Measurements from ENCODE around the gene STXBP6. TPM values are rescaled to one million over a fixed set of nuclear protein-coding genes. Genes with fewer than 3 reads are reported as not detected.
"Not testable (repeated sequence)": the region's sequence is repeated elsewhere in the genome, so short reads cannot be mapped to it uniquely, and the experiment has no call there.

The STXBP6 gene
- polyA plus RNA-seq, 1 donor from 2014 or later, result not detected

DNA sequence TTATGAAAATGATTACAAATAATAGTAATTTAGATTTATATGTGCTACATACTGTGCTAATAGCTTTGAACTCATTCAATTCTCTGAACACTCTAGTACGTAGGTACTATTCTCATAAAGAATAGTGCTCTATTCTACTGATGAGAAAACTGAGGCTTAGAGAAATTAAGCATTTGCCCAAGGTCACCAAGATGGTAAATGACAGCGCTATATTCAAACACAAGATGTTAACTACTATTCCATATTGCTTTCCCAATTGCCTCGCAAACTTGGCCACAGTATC is 233.1 kb downstream of the STXBP6 start:
- Mint-ChIP-seq H3K36me3 (peaks cover 2% of the 10 kb centered on the region), H3K27me3 (peaks cover 9% of the 10 kb centered on the region), H3K27ac (no peak overlapping the region), H3K9me3 (no peaks in the 10 kb centered on the region), H3K4me1 (no peaks in the 10 kb centered on the region), H3K4me3 (no peak overlapping the region)

DNA sequence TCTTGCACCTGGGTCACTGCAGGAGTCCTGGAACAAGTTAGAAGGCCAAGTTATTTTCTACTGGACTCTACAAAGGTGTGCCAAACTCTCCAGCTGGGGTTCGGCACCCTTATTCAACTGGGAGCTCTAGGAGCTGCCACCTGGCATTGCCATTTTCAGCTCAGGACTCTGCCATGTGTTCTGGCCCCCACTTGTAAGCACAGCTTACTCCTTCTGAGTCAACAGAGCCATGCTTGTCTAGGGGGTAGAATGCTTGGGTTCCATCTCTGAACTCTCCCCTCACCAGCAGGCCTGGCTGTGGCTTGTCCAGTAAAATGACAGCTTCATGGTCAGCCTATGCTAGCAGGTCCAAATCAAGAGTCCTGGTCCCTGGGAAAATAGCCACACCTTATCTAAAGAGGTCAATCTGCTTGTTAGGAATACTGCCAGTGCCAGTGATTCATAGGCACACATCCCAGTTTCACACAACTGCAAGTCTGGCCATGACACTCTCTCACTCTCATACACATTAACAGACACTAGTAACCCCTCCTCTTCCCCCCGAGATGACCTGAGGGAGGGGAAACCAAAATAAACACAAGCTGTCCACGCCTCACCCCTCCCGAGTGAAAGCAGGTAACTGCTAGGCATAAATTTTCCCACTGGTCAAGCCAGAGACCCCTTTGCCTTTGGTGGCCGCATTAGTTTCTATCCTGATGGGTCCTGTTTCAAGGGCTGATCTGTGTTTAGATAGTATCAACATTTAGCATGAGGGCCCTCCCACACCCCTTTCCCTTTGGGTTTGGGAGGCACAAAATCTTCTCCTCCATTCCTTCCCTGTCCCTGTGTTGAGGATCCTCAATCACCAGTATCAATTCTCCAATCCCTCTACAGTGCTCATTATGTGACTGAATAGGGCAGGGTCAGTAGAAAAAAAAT is 233.7 kb downstream of the STXBP6 start:
- peaks cover 2% of the 10 kb centered on the region for H3K36me3 Mint-ChIP-seq
- no peaks in the 10 kb centered on the region for H3K4me1 Mint-ChIP-seq
- H3K27me3 Mint-ChIP-seq, result peaks cover 8% of the 10 kb centered on the region
- H3K9me3 Mint-ChIP-seq, result no peaks in the 10 kb centered on the region
- no peak overlapping the region for H3K4me3 Mint-ChIP-seq
- no peak overlapping the region for H3K27ac Mint-ChIP-seq

DNA sequence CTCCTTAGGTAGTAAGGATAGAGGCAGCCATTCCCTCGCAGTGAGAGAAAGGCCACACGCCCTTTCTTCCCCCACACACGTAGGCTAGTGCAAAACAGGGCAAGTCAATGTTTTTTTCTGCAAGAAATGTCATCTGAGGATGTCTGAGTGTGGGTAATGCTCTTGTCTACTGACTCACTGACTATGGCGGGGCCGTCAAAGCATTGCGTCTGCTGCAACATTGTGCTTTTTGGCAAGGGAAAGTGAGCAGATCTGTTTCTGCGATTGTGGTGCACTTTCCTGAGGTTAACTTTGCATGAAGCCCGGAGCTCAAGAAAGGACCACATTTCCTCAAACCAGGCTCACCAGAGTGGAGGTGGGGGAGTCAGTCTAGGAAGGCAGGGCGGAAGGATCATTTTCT is 234.4 kb downstream of the STXBP6 start:
- H3K9me3 Mint-ChIP-seq, result no peaks in the 10 kb centered on the region
- H3K27ac Mint-ChIP-seq, result no peak overlapping the region
- peaks cover 8% of the 10 kb centered on the region for H3K27me3 Mint-ChIP-seq

DNA sequence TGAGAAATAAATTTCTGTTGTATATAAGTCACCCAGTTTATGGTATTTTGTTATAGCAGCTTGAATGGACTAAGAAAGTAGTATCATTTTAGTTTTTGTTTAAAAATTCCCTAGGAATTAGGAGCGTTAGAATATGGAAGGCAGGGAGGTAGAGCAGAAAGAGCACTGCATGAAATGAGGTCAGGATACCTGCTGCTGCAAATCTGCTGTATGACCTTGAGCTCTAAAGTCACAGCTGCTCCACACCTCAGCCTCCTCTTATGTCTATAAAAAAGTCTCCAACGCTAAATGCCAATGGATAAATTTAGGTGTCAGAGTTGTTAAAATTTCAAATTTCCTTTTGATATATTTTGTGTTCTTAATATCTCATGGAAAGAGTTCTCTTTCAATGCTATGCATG is 235.0 kb downstream of the STXBP6 start:
- peaks cover 8% of the 10 kb centered on the region for H3K27me3 Mint-ChIP-seq

More for the DNA sequence above, 234.4 kb downstream of the STXBP6 start:
- Mint-ChIP-seq H3K4me1 (no peaks in the 10 kb centered on the region), H3K36me3 (peaks cover 2% of the 10 kb centered on the region), H3K4me3 (no peak overlapping the region)

DNA sequence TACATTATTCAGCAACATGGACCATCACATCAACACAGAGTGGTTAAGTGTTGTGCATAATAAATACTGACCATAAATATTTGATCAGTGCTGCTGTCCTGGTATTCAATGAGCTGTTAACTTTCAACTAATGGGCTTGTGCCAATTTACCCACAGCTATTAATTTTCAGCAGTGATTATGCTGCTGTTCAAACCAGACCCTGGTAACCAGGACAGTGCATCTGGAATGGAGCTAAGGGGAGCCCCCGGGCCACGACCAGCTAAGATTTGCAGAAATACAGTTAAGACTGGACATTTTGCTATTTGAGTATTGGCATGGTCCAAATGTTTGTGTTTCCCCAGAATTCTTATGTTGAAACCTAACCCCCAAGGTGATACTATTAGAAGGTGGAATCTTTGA is 235.6 kb downstream of the STXBP6 start:
- Mint-ChIP-seq H3K4me1 (no peaks in the 10 kb centered on the region), H3K9me3 (no peaks in the 10 kb centered on the region), H3K36me3 (no peaks in the 10 kb centered on the region), H3K27ac (no peak overlapping the region), H3K27me3 (peaks cover 8% of the 10 kb centered on the region), H3K4me3 (no peak overlapping the region)

More for the DNA sequence above, 235.0 kb downstream of the STXBP6 start:
- Mint-ChIP-seq H3K4me3 (no peak overlapping the region), H3K4me1 (no peaks in the 10 kb centered on the region), H3K27ac (no peak overlapping the region), H3K36me3 (peaks cover 2% of the 10 kb centered on the region), H3K9me3 (no peaks in the 10 kb centered on the region)

DNA sequence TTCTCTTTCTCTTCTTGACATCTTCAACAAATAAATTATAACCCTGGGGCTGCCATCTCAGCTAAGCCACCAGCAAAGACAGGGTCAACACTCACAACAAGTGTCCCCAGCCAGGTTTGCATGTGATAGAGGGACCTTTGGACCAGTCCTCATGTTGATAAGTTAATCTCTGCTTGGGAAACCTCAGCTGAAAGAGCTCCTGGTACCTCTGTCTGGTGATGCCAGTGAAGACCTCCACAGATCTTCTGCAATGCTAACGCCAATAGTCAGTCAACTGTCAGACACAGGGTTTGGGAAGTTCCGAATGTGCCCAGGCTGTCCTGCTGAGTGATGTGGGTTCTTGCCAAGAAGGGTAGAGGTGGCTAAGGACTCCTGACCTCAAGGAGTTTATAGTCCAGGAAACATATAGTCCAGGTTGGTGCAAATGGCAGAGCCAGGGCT is 236.1 kb downstream of the STXBP6 start:
- Mint-ChIP-seq H3K4me1 (peaks cover 0 to 2% (median 0%) of the 10 kb centered on the region in 3 donors), H3K27me3 (peaks cover 6% of the 10 kb centered on the region), H3K36me3 (no peaks in the 10 kb centered on the region), H3K9me3 (no peaks in the 10 kb centered on the region), H3K4me3 (no peak overlapping the region), H3K27ac (no peak overlapping the region)

DNA sequence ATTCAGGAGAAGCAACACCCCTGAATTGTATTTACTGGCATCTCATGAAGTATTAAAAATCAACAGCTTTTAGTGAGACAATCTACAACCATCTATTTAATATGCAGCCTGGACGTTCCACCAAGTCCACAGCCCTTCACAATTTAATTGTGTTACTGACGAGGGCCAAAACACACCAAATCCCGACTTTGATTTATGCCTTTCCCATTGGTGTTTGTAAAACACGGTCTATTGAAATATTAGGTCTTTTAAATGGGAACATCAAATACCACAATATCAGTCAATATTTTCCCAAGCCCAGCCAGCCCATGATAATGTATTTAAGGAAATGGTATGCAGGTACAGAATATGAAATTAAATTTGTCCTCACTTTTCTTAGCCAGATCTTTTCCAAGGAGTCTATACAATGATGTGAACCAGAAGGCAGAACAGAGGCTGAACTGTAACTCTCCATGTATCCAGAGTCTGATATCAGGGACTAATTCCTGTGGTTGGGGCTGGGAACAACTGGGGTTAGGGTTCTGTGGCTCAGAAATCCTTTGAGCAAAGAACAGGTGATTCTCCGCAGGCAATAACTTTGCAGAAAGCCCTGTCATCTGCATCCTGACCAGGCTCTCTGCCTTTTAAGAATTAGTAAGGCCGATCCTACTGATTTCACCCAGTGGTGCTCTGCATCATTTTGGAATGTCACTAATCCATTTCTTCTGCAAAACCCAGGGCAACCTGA is 236.7 kb downstream of the STXBP6 start:
- peaks cover 0 to 2% (median 0%) of the 10 kb centered on the region in 3 donors for H3K4me1 Mint-ChIP-seq
- H3K4me3 Mint-ChIP-seq, result no peak overlapping the region
- no peaks in the 10 kb centered on the region for H3K36me3 Mint-ChIP-seq
- H3K9me3 Mint-ChIP-seq, result no peaks in the 10 kb centered on the region
- peaks cover 6% of the 10 kb centered on the region for H3K27me3 Mint-ChIP-seq
- no peak overlapping the region for H3K27ac Mint-ChIP-seq

DNA sequence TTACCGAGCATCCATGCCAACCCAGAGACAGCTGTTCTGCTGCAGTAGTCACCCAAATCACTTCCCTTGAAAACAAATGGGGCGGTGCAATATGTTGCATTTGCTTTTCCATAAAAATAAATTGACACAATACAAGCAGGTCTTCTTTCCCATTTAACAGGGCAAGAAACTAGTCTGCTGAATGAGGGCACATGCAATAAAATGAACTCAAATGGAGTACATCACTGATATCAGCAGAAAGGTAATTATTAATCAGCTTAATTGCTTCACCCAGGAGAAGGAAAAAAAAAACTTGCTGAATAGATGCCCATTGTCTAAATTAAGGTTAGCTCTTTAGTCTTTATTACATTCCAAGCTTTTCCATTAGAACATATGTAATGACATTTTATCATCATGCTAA is 240.8 kb downstream of the STXBP6 start:
- Mint-ChIP-seq H3K36me3 (peaks cover 3% of the 10 kb centered on the region), H3K27me3 (peaks cover 10% of the 10 kb centered on the region), H3K4me3 (no peak overlapping the region), H3K4me1 (peaks cover 0 to 2% (median 0%) of the 10 kb centered on the region in 3 donors), H3K9me3 (peaks cover 0 to 3% (median 0%) of the 10 kb centered on the region in 3 donors), H3K27ac (no peak overlapping the region)

DNA sequence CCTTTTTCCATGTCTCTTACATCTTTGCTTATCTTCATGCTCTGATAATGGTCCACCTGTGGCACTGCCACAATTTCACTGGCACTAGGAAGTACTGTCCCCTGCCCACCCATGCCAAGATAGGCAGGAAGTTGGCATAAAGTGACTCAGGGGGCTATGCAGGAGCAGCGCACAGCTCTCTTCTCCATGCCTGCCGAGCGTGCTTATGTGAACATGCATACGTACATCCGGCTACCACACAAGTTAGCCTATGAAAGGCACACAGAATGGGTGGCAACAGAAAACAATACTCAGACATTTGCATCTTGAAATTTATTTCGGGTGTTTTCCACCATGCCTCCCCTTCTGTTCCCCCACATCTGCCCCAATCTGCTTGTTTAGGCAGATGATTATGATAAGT is 241.5 kb downstream of the STXBP6 start:
- Mint-ChIP-seq H3K27me3 (peaks cover 5% of the 10 kb centered on the region), H3K27ac (no peak overlapping the region)

DNA sequence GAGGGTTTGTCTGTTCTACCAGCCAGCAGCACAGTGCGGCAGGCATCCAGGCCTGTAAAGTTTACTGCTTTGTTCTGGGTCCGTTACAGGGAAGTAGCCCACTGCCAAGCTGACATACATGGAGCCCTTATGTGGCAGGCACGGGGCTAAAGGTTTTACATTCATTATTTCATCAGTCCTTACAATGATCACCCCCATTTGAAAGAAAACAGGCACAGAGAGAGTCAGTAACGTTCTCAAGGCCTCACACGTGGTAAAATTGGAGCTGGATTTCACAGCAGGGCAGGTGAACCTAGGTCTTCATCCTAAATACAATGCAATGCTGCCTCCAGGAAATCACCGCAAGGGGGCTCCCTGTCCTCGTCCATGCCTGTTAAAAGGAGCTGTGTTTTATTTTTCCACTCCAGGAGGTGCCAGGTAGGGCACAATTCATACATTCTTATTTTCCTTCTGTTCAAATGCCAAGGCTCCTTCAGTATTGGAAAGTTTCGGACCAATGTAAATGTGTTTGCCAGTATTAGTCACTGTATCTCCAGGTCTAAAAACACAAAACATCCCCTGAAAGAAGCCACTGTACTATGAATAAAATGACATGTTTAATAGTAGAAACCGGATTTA is 243.8 kb downstream of the STXBP6 start:
- peaks cover 0 to 2% (median 0%) of the 10 kb centered on the region in 3 donors for H3K4me1 Mint-ChIP-seq
- peaks cover 0 to 3% (median 0%) of the 10 kb centered on the region in 3 donors for H3K9me3 Mint-ChIP-seq
- peaks cover 6% of the 10 kb centered on the region for H3K36me3 Mint-ChIP-seq
- no peak overlapping the region for H3K4me3 Mint-ChIP-seq
- no peak overlapping the region for H3K27ac Mint-ChIP-seq
- peaks cover 5% of the 10 kb centered on the region for H3K27me3 Mint-ChIP-seq

More for the DNA sequence above, 241.5 kb downstream of the STXBP6 start:
- peaks cover 0 to 2% (median 0%) of the 10 kb centered on the region in 3 donors for H3K4me1 Mint-ChIP-seq
- no peak overlapping the region for H3K4me3 Mint-ChIP-seq
- peaks cover 3% of the 10 kb centered on the region for H3K36me3 Mint-ChIP-seq
- H3K9me3 Mint-ChIP-seq, result peaks cover 0 to 3% (median 0%) of the 10 kb centered on the region in 3 donors

DNA sequence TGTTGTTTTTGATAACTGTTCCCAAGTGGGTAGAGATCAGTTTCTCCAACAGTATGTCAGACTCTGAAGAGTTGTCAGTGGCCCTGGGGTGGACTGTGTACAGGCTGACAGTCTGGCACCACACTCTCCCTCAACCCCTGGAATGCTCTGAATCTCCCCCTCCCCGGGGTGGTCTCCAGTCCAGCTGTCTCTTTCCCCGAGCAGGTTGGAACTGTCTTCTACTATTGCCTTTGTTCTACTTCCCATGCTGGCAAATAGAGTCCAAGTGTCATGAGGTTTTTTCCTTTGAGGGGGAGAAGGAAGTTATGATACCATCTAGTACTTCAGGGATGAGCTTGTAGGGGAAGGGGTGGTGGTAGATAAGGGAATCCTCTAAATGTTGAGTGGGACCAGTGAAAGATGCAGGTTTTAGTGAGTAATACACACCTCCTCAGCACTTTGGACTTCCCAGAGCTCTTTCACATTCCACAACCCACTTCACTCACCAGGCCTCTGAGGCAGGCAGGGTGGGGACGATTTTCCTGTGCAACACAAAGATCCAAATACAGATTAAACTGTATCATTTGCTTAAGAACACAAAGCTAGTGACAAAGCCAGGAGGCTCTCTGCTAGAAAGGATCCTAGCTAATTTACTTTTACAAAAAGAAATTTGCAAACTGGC is 245.3 kb downstream of the STXBP6 start:
- peaks cover 0 to 3% (median 0%) of the 10 kb centered on the region in 3 donors for H3K9me3 Mint-ChIP-seq
- H3K36me3 Mint-ChIP-seq, result peaks cover 6% of the 10 kb centered on the region
- peaks cover 0 to 2% (median 0%) of the 10 kb centered on the region in 3 donors for H3K4me1 Mint-ChIP-seq
- H3K27ac Mint-ChIP-seq, result no peak overlapping the region
- peaks cover 5% of the 10 kb centered on the region for H3K27me3 Mint-ChIP-seq
- no peak overlapping the region for H3K4me3 Mint-ChIP-seq

DNA sequence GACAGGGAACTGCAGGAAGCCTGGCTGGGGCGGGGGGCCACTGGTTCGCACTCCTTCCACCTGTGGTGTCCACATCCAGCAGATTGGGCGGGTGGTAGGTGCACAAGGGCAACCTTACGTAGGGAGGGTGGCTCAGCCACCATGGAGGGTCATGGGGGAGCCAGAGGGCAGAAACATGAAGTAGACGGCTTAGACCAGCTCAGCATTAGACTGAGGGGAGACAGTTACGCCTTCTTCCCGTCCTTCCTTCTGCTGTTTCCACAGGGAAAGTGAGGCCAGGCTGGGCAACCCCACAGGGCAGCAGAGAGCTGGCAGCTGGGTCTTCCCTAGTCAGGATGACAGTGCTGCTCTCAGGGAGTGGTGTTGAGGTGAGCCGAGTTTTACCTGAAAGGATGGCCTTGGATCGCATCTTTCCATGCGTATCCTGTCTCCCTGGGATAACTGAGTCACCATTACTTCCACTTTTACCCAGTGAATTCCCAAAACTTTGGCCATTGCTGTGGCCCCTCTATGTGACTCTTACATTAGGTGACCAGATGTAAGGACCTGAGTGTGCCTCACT is 245.9 kb downstream of the STXBP6 start:
- Mint-ChIP-seq H3K4me1 (peaks cover 0 to 2% (median 0%) of the 10 kb centered on the region in 3 donors), H3K36me3 (peaks cover 6% of the 10 kb centered on the region), H3K9me3 (peaks cover 0 to 3% (median 0%) of the 10 kb centered on the region in 3 donors), H3K4me3 (no peak overlapping the region), H3K27me3 (peaks cover 5% of the 10 kb centered on the region), H3K27ac (no peak overlapping the region)

DNA sequence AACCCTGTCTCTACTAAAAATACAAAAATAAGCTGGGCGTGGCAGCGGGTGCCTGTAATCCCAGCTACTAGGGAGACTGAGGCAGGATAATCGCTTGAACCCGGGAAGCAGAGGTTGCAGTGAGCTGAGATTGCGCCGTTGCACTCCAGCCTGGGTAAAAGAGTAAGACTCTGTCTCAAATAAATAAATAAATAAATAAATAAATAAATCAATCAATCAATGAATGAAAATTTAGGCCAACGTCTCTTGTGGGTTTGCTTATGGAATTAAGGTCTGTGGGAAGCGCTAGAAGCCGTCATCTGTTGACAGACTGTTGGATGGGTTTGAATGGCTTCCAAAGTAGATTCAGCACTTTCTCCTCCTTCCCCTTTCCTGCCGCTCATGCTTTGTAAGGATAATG is 246.5 kb downstream of the STXBP6 start:
- not testable (repeated sequence) for H3K4me1 Mint-ChIP-seq, H3K36me3 Mint-ChIP-seq, H3K9me3 Mint-ChIP-seq, H3K27ac Mint-ChIP-seq, H3K27me3 Mint-ChIP-seq, H3K4me3 Mint-ChIP-seq

DNA sequence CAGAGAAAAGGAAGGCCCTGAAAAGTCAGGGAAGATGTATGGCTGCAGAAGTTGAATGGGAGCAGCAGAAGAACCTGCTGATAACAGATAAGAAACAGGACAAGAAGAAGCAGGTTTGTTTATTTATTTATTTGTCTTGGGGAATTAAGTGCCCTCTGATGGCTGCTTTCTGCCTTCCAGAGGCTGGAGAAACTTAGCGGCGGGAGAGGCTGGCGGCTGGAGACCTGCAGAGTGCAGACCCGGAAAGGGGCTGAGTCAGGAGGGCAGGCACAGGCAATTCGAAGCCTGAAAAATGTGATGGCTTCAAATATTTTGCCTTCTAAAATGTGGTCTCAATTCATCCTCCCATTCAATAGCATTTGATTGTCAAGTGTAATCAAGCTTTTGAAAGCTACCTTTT is 247.7 kb downstream of the STXBP6 start:
- no peak overlapping the region for H3K27ac Mint-ChIP-seq
- H3K9me3 Mint-ChIP-seq, result peaks cover 0 to 3% (median 0%) of the 10 kb centered on the region in 3 donors
- H3K36me3 Mint-ChIP-seq, result peaks cover 6% of the 10 kb centered on the region
- peaks cover 5% of the 10 kb centered on the region for H3K27me3 Mint-ChIP-seq
- H3K4me1 Mint-ChIP-seq, result no peaks in the 10 kb centered on the region
- H3K4me3 Mint-ChIP-seq, result no peak overlapping the region
